IMR-90 (cell line): ENCODE data around the gene SPATA2. TPM values are rescaled to one million over a fixed set of nuclear protein-coding genes. Genes with fewer than 3 reads are reported as not detected.

ENCODE experiments used
- ATAC-seq: fragments of 200-7000 bp; cut with Tn5 transposase; 2 replicates; pipeline ENCODE4 v1.9.1; 2020; ENCODE audit warnings: low read depth, mild to moderate bottlenecking, moderate library complexity
- BruUV-seq: library from RNA; stranded (reverse); fragments of 400-500 nt; replicated peaks from 2 replicates; lab custom pipeline; 2021; lab: Mats Ljungman, UMichigan
- CTCF ChIA-PET: fragments of 300-600 bp; formaldehyde crosslinking; extraction: SDS; loops from one replicate; lab custom pipeline; 2021; ENCODE audit warnings: antibody characterized with exemption; lab: Yijun Ruan, JAX
- POLR2A ChIA-PET: fragments of 300-600 bp; sonication (Branson Sonifier 250); formaldehyde crosslinking; loops from one replicate; lab custom pipeline; 2022; ENCODE audit warnings: antibody characterized with exemption; ENCODE audit not compliant: unreplicated experiment; lab: Charles Lee
- DNase-seq: peaks from one replicate; pipeline ENCODE4 v3.0.0; 2013
- H2AFZ ChIP-seq: replicated peaks from 2 replicates; pipeline ENCODE3; 2013; ENCODE audit warnings: low read length, mild to moderate bottlenecking; ENCODE audit not compliant: poor library complexity
- H2AK5ac ChIP-seq: 2 replicates; pipeline ENCODE4 v1.6.1; 2013; ENCODE audit warnings: low read depth, low read length, inconsistent platforms
- H2AK9ac ChIP-seq: replicated peaks from 2 replicates; pipeline ENCODE3; 2013; ENCODE audit warnings: mild to moderate bottlenecking, low read depth, low read length, moderate library complexity; ENCODE audit not compliant: poor library complexity
- H2BK120ac ChIP-seq: 2 replicates; pipeline ENCODE4 v1.6.1; 2013; ENCODE audit warnings: low read depth, low read length, inconsistent platforms
- H2BK15ac ChIP-seq: 3 replicates; pipeline ENCODE4 v1.6.1; 2013; ENCODE audit warnings: low read depth, low read length, inconsistent platforms
- H2BK20ac ChIP-seq: 2 replicates; pipeline ENCODE4 v1.6.1; 2013; ENCODE audit warnings: low read depth, mild to moderate bottlenecking, inconsistent platforms, low read length, moderate library complexity
- H2BK5ac ChIP-seq: 2 replicates; pipeline ENCODE4 v1.6.1; 2013; ENCODE audit warnings: mild to moderate bottlenecking, low read depth, low read length, inconsistent platforms; ENCODE audit not compliant: poor library complexity, severe bottlenecking
- H3K14ac ChIP-seq: replicated peaks from 2 replicates; pipeline ENCODE4 v1.6.1; 2013; ENCODE audit warnings: low read depth, low read length, inconsistent platforms
- H3K18ac ChIP-seq: 2 replicates; pipeline ENCODE4 v1.6.1; 2013; ENCODE audit warnings: low read depth, low read length, control low read depth
- H3K23ac ChIP-seq: 2 replicates; pipeline ENCODE4 v1.6.1; 2013; ENCODE audit warnings: low read depth, low read length, inconsistent platforms
- H3K27ac ChIP-seq: 2 replicates; pipeline ENCODE4 v1.5.1; 2013; ENCODE audit warnings: mild to moderate bottlenecking, control low read depth, low read length; ENCODE audit not compliant: insufficient read depth
- H3K27me3 ChIP-seq: 2 replicates; pipeline ENCODE4 v1.6.1; 2013; ENCODE audit warnings: low read length; ENCODE audit not compliant: control insufficient read depth, insufficient read depth
- H3K36me3 ChIP-seq: 2 replicates; pipeline ENCODE4 v1.6.1; 2013; ENCODE audit warnings: low read length, mixed read lengths; ENCODE audit not compliant: control insufficient read depth, insufficient read depth
- H3K4ac ChIP-seq: 2 replicates; pipeline ENCODE4 v1.6.1; 2013; ENCODE audit warnings: low read depth, low read length, inconsistent platforms
- H3K4me1 ChIP-seq: 2 replicates; pipeline ENCODE4 v1.6.1; 2013; ENCODE audit warnings: low read length, mixed read lengths; ENCODE audit not compliant: control insufficient read depth, insufficient read depth
- H3K4me2 ChIP-seq: 2 replicates; pipeline ENCODE4 v1.6.1; 2013; ENCODE audit warnings: low read depth, mild to moderate bottlenecking, control low read depth, low read length, moderate library complexity
- H3K4me3 ChIP-seq: 2 replicates; pipeline ENCODE4 v1.5.1; 2013; ENCODE audit warnings: low read depth, mild to moderate bottlenecking, control low read depth, low read length, moderate library complexity; ENCODE audit not compliant: insufficient read depth
- H3K56ac ChIP-seq: 2 replicates; pipeline ENCODE4 v1.6.1; 2013; ENCODE audit warnings: low read length, inconsistent platforms; ENCODE audit not compliant: insufficient read depth; ENCODE audit errors: extremely low read depth
- H3K79me1 ChIP-seq, 2 experiments: 2 replicates each; pipeline ENCODE4 v1.6.1; 2013; ENCODE audit warnings: low read length in 2 of 2, inconsistent platforms in 1 of 2, low read depth in 1 of 2
- H3K9ac ChIP-seq: 2 replicates; pipeline ENCODE4 v1.6.1; 2013; ENCODE audit warnings: low read depth, low read length, control low read depth
- H3K9me1 ChIP-seq: 2 replicates; pipeline ENCODE4 v1.6.1; 2013; ENCODE audit warnings: low read length, inconsistent platforms; ENCODE audit not compliant: insufficient read depth
- H3K9me3 ChIP-seq: 2 replicates; pipeline ENCODE4 v1.6.1; 2013; ENCODE audit warnings: low read length; ENCODE audit not compliant: control insufficient read depth, insufficient read depth
- H4K20me1 ChIP-seq: 2 replicates; pipeline ENCODE4 v1.6.1; 2013; ENCODE audit warnings: low read length, inconsistent platforms; ENCODE audit not compliant: insufficient read depth
- H4K5ac ChIP-seq: 2 replicates; pipeline ENCODE4 v1.6.1; 2013; ENCODE audit warnings: mild to moderate bottlenecking, low read depth, low read length, control low read depth
- H4K8ac ChIP-seq, 2 experiments: 2 replicates each; pipeline ENCODE4 v1.6.1; 2013; ENCODE audit warnings: low read depth in 2 of 2, low read length in 2 of 2, control low read depth in 1 of 2, inconsistent platforms in 1 of 2
- H4K91ac ChIP-seq: 2 replicates; pipeline ENCODE4 v1.6.1; 2013; ENCODE audit warnings: low read depth, low read length, inconsistent platforms; ENCODE audit not compliant: insufficient read depth
- RCOR1 ChIP-seq: IDR thresholded peaks from 2 replicates; pipeline ENCODE4 v1.6.1; 2012; ENCODE audit warnings: mild to moderate bottlenecking, low read length, improper control_type of control experiment; ENCODE audit not compliant: insufficient replicate concordance
- RFX5 ChIP-seq: IDR thresholded peaks from 2 replicates; pipeline ENCODE4 v1.8.0; 2012; ENCODE audit warnings: low read depth, mild to moderate bottlenecking, low read length, moderate library complexity
- WGBS, 2 experiments: methylation state at CpG; one replicate each; pipeline versions ENCODE4 v1.1.5 to v1.1.7; 2013; ENCODE audit warnings: missing lambda C conversion rate in 2 of 2; ENCODE audit not compliant: insufficient read length in 1 of 2; ENCODE audit errors: extremely low coverage in 2 of 2; 5-methylcytosine and 5-hydroxymethylcytosine counted together
- dilution Hi-C: fragments of 300-500 bp; cut with HindIII; formaldehyde crosslinking; loops from one replicate; pipeline ENCODE4 v1.14.3; 2018; ENCODE audit warnings: low sequenced_read_pairs; ENCODE audit not compliant: unreplicated experiment
- in situ Hi-C: fragments of 300-500 bp; cut with MboI; formaldehyde crosslinking; loops from 3 replicates; pipeline ENCODE4 v1.14.3; 2019; ENCODE audit warnings: low sequenced_read_pairs, inconsistent platforms, mixed read lengths
- intact Hi-C: fragments of 100-400 bp; cut with micrococcal nuclease; formaldehyde crosslinking; loops from 2 replicates; pipeline ENCODE4 v1.10.0; 2022
- polyA plus RNA-seq, 3 experiments: library from polyadenylated mRNA; depleted of rRNA; stranded (reverse); fragments of >200 nt; gene quantifications; 2 replicates each; pipeline ENCODE4 v1.2.3, GENCODE V29; 2012; ENCODE audit warnings: low replicate concordance in 1 of 3
- total RNA-seq: library from RNA; depleted of rRNA; stranded (reverse); fragments of >200 nt; gene quantifications from 2 replicates; pipeline ENCODE4 v1.2.3, GENCODE V29; 2012

Gene SPATA2
- total and polyA plus RNA-seq, 2 of the 4 experiments (the other 2 are of a cell fraction), result 1.3 to 4.5 TPM

DNA sequence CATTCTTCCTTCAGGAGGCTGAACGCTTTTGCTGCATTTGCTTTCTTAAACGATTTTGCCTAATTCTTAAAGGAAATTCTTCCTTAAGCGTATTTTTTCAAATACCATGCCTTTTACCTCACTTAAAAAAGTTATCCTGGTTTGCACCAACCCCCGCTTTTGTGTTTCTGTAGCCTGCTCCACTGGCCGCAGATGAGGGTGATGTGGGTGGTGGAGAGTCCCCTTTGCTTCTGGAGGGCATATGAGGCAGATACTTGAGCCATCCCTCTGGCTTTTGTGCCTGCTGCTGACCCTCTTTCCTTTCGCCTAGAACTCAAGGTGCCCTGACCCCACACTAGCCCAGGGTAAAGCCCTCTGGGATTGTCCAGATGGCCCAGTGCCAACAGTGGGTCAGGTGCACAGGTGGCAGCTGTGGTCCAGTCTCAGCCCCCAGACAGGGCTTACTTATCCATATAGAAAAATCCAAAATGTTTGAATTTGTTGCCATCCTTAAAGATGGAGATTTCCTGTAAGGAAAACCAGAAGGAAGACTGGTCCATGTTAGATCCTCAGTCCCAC is 43.9 kb downstream of the SPATA2 start:
- Histone ChIP-seq H4K5ac (no peak overlapping the region), H3K79me1 (no peaks in the 10 kb centered on the region; a peak in 1 of 4 replicates), H4K20me1 (no peaks in the 10 kb centered on the region), H4K91ac (no peak overlapping the region), H3K4ac (no peak overlapping the region), H3K4me1 (no peaks in the 10 kb centered on the region), H3K9ac (no peak overlapping the region), H2BK5ac (no peak overlapping the region), H2BK120ac (no peak overlapping the region), H2BK20ac (no peak overlapping the region), H3K14ac (no peak overlapping the region), H2BK15ac (no peak overlapping the region), H4K8ac (no peak overlapping the region), H3K4me2 (no peak overlapping the region), H3K9me3 (no peaks in the 10 kb centered on the region), H3K23ac (no peak overlapping the region), H3K36me3 (peaks cover 10% of the 10 kb centered on the region), H3K4me3 (no peak overlapping the region), H2AK5ac (no peak overlapping the region), H3K9me1 (no peaks in the 10 kb centered on the region; the same call in 1 of the 2 replicates), H3K18ac (no peak overlapping the region), H2AFZ (no peak overlapping the region), H3K27me3 (no peaks in the 10 kb centered on the region), H2AK9ac (no peak overlapping the region), H3K27ac (no peak overlapping the region), H3K56ac (no peak overlapping the region)
- intact Hi-C loops (no loop called here), in situ Hi-C loops (loop anchor here (25.0 kb wide), 1 partner anchor 534 kb away; no protein-coding TSS in a partner anchor), dilution Hi-C loops (no loop called here)
- ATAC-seq (no peak), DNase-seq (no peak)
- no CpG with 5 or more reads among the region's 6 CpGs for WGBS, 2 experiments
- TF ChIP-seq RFX5, result no peak
- no peak for TF ChIP-seq RCOR1
- ChIA-PET CTCF (interaction anchor here (0.6 kb wide), 2 partner anchors 13 to 190 kb away, joined by 4 to 7 read pairs; no protein-coding TSS in a partner anchor), POLR2A (no interaction called here)
- BruUV-seq, result no TSS peak
